ENCODE data around the gene REELD1. TPM values are rescaled to one million over a fixed set of nuclear protein-coding genes. Genes with fewer than 3 reads are reported as not detected.

Gene REELD1
- total and polyA plus RNA-seq, 2 experiments from 2014 or later, result not detected

GRCh38 chr4:146191766-146192458, 22.4 kb upstream of the REELD1 start:
- DNase-seq, result peak; percentile 35
- in situ Hi-C loops (cut with MboI), result no loop called here
- H3K4me1 ChIP-seq (ENCODE audit: insufficient read depth), result peaks cover 13% of the 10 kb centered on the region
- H3K4me3 ChIP-seq, result no peak overlapping the region
- peaks cover 20% of the 10 kb centered on the region for H3F3A ChIP-seq (ENCODE audit: insufficient read depth)
- no peaks in the 10 kb centered on the region for H3K27me3 ChIP-seq (replicated peaks; ENCODE audit: insufficient read depth)
- no peak overlapping the region for H2AFZ ChIP-seq
- H3K9me2 ChIP-seq (ENCODE audit: insufficient read depth), result no peaks in the 10 kb centered on the region
- peaks cover 17% of the 10 kb centered on the region for H3K36me3 ChIP-seq (ENCODE audit: low read depth)
- no peak overlapping the region for H3K27ac ChIP-seq
- H4K20me1 ChIP-seq (ENCODE audit: insufficient read depth), result no peaks in the 10 kb centered on the region
- H3K4me2 ChIP-seq (ENCODE audit: unreplicated experiment), result no peak overlapping the region
- 36 to 39% methylated on average over 9 of the region's 9 CpGs for WGBS, 2 experiments (ENCODE audit: low coverage in 1 of 2, low lambda C conversion rate in 2 of 2, missing lambda C conversion rate in 2 of 2)
- H3K79me2 ChIP-seq (ENCODE audit: insufficient read depth), result no peaks in the 10 kb centered on the region
- TF ChIP-seq EZH2 (IDR thresholded peaks at IDR 0.05; ENCODE audit: insufficient read depth, poor library complexity, severe bottlenecking) (no peak), EZH2phosphoT487 (IDR thresholded peaks at IDR 0.05; ENCODE audit: insufficient read depth, low read depth) (no peak)
- H3K9ac ChIP-seq, result no peak overlapping the region
- H3K9me3 ChIP-seq (ENCODE audit: low read depth), result no peaks in the 10 kb centered on the region

GRCh38 chr4:146193628-146194027, 20.7 kb upstream of the REELD1 start:
- TF ChIP-seq EZH2 (IDR thresholded peaks at IDR 0.05; ENCODE audit: insufficient read depth, poor library complexity, severe bottlenecking), result no peak
- no peak for TF ChIP-seq EZH2phosphoT487 (IDR thresholded peaks at IDR 0.05; ENCODE audit: insufficient read depth, low read depth)
- Histone ChIP-seq H3K36me3 (ENCODE audit: low read depth) (peaks cover 10% of the 10 kb centered on the region), H3K79me2 (ENCODE audit: insufficient read depth) (no peaks in the 10 kb centered on the region), H3K9ac (no peak overlapping the region), H3K9me3 (ENCODE audit: low read depth) (no peaks in the 10 kb centered on the region), H3K4me3 (no peak overlapping the region), H4K20me1 (ENCODE audit: insufficient read depth) (no peaks in the 10 kb centered on the region), H3K4me2 (ENCODE audit: unreplicated experiment) (no peak overlapping the region), H3F3A (ENCODE audit: insufficient read depth) (peaks cover 20% of the 10 kb centered on the region), H3K27me3 (replicated peaks; ENCODE audit: insufficient read depth) (no peaks in the 10 kb centered on the region), H3K27ac (no peak overlapping the region), H3K9me2 (ENCODE audit: insufficient read depth) (no peaks in the 10 kb centered on the region), H3K4me1 (ENCODE audit: insufficient read depth) (peaks cover 13% of the 10 kb centered on the region), H2AFZ (no peak overlapping the region)
- WGBS, 2 experiments (ENCODE audit: low coverage in 1 of 2, low lambda C conversion rate in 2 of 2, missing lambda C conversion rate in 2 of 2), result 97 to 98% methylated on average over 5 of the region's 5 CpGs
- peak; percentile 8 for DNase-seq
- in situ Hi-C loops (cut with MboI), result no loop called here

GRCh38 chr4:146194212-146194611, 20.1 kb upstream of the REELD1 start:
- Histone ChIP-seq H3K9me3 (ENCODE audit: low read depth) (no peaks in the 10 kb centered on the region), H3K9me2 (ENCODE audit: insufficient read depth) (no peaks in the 10 kb centered on the region), H3K4me3 (no peak overlapping the region), H4K20me1 (ENCODE audit: insufficient read depth) (no peaks in the 10 kb centered on the region), H3K79me2 (ENCODE audit: insufficient read depth) (no peaks in the 10 kb centered on the region), H2AFZ (no peak overlapping the region), H3F3A (ENCODE audit: insufficient read depth) (peaks cover 20% of the 10 kb centered on the region), H3K9ac (no peak overlapping the region), H3K27me3 (replicated peaks; ENCODE audit: insufficient read depth) (no peaks in the 10 kb centered on the region), H3K4me1 (ENCODE audit: insufficient read depth) (peaks cover 13% of the 10 kb centered on the region), H3K36me3 (ENCODE audit: low read depth) (peaks cover 8% of the 10 kb centered on the region), H3K27ac (no peak overlapping the region), H3K4me2 (ENCODE audit: unreplicated experiment) (no peak overlapping the region)
- in situ Hi-C loops (cut with MboI), result no loop called here
- TF ChIP-seq EZH2 (IDR thresholded peaks at IDR 0.05; ENCODE audit: insufficient read depth, poor library complexity, severe bottlenecking) (no peak), EZH2phosphoT487 (IDR thresholded peaks at IDR 0.05; ENCODE audit: insufficient read depth, low read depth) (no peak)
- DNase-seq, result no peak

- no peaks in the 10 kb centered on the region for H3K9me3 ChIP-seq (ENCODE audit: low read depth)
- WGBS, 2 experiments (ENCODE audit: low coverage in 1 of 2, low lambda C conversion rate in 2 of 2, missing lambda C conversion rate in 2 of 2), result 72 to 76% methylated on average over 2 of the region's 2 CpGs
- no peak overlapping the region for H3K9ac ChIP-seq
- H3K27me3 ChIP-seq (replicated peaks; ENCODE audit: insufficient read depth), result no peaks in the 10 kb centered on the region
- H3F3A ChIP-seq (ENCODE audit: insufficient read depth), result no peaks in the 10 kb centered on the region
- TF ChIP-seq EZH2 (IDR thresholded peaks at IDR 0.05; ENCODE audit: insufficient read depth, poor library complexity, severe bottlenecking) (no peak), EZH2phosphoT487 (IDR thresholded peaks at IDR 0.05; ENCODE audit: insufficient read depth, low read depth) (no peak)
- no peaks in the 10 kb centered on the region for H4K20me1 ChIP-seq (ENCODE audit: insufficient read depth)
- H3K36me3 ChIP-seq (ENCODE audit: low read depth), result no peaks in the 10 kb centered on the region
- H3K4me3 ChIP-seq, result no peak overlapping the region
- H2AFZ ChIP-seq, result no peak overlapping the region
- in situ Hi-C loops (cut with MboI), result no loop called here
- 0 out of 2 replicates have a peak, but pooled peaks cover 4% of the 10 kb centered on the region for H3K9me2 ChIP-seq (ENCODE audit: insufficient read depth)
- no peak overlapping the region for H3K27ac ChIP-seq
- H3K4me1 ChIP-seq (ENCODE audit: insufficient read depth), result no peaks in the 10 kb centered on the region
- H3K4me2 ChIP-seq (ENCODE audit: unreplicated experiment), result no peak overlapping the region
- DNase-seq, result no peak
- H3K79me2 ChIP-seq (ENCODE audit: insufficient read depth), result no peaks in the 10 kb centered on the region
Measured at GRCh38 chr4:146202665-146203064, 11.7 kb upstream of the REELD1 start.

Measured in GM23248 (cell line).